Measurements from ENCODE around the gene B3GALT6. TPM values are rescaled to one million over a fixed set of nuclear protein-coding genes. Genes with fewer than 3 reads are reported as not detected.

The B3GALT6 gene
- polyA plus RNA-seq, 3 donors = 1.9 to 8.8 (median 7.2) TPM

GRCh38 chr1:1281533-1282321 lies 49.7 kb downstream of the B3GALT6 start:
- TF ChIP-seq CTCF (IDR thresholded peaks at IDR 0.05) = no peak
- 79% methylated on average over 25 of the region's 26 CpGs for WGBS (ENCODE audit: insufficient coverage)
- H3K4me1 Mint-ChIP-seq = no peaks in the 10 kb centered on the region
- peaks cover 1 to 3% (median 3%) of the 10 kb centered on the region in 3 donors for H3K27me3 Mint-ChIP-seq (ENCODE audit: low read depth in 3 of 3)
- H3K4me1 ChIP-seq (ENCODE audit: control insufficient read depth in 1 of 2, insufficient read depth in 2 of 2, low read length in 2 of 2) = no peaks in the 10 kb centered on the region
- H3K36me3 ChIP-seq (replicated peaks in 1 of 2; ENCODE audit: control insufficient read depth in 1 of 2, insufficient read depth in 2 of 2, low read length in 2 of 2) = no peaks in the 10 kb centered on the region
- no peaks in the 10 kb centered on the region for H3K9me3 ChIP-seq (replicated peaks in 1 of 2; ENCODE audit: control insufficient read depth in 1 of 2, insufficient read depth in 1 of 2, low read length in 2 of 2)
- no peak overlapping the region for H3K4me3 Mint-ChIP-seq
- H3K27ac ChIP-seq (ENCODE audit: low read depth in 1 of 2, low read length in 2 of 2) = no peak overlapping the region
- H3K27ac Mint-ChIP-seq = peak overlapping the region in 1 of 7 donors; percentile 57
- no peak overlapping the region for H2AFZ ChIP-seq (ENCODE audit: insufficient read depth, low read depth, low read length, poor library complexity, severe bottlenecking)
- H3K9ac ChIP-seq (ENCODE audit: insufficient read depth, low read length, poor library complexity, severe bottlenecking) = no peak overlapping the region
- intact Hi-C loops (cut with micrococcal nuclease) = no loop called here
- no peaks in the 10 kb centered on the region for H3K36me3 Mint-ChIP-seq
- H4K20me1 ChIP-seq (ENCODE audit: insufficient read depth, low read length) = no peaks in the 10 kb centered on the region
- no peaks in the 10 kb centered on the region for H3K27me3 ChIP-seq (ENCODE audit: control insufficient read depth in 2 of 2, insufficient read depth in 2 of 2, low read length in 2 of 2)
- peak in 1 of 3 donors; percentile 63 for DNase-seq
- H3K79me2 ChIP-seq (ENCODE audit: insufficient read depth, low read length) = no peaks in the 10 kb centered on the region
- peaks cover 0 to 4% (median 0%) of the 10 kb centered on the region in 7 donors for H3K9me3 Mint-ChIP-seq
- H3K4me2 ChIP-seq (replicated peaks; ENCODE audit: extremely low read depth, low read length, poor library complexity, severe bottlenecking) = no peak overlapping the region
- H3K4me3 ChIP-seq (replicated peaks in 1 of 3; ENCODE audit: low read depth in 2 of 3, low read length in 3 of 3) = no peak overlapping the region

GRCh38 chr1:1282998-1283397 lies 51.0 kb downstream of the B3GALT6 start:
- Mint-ChIP-seq H3K4me3 (no peak overlapping the region), H3K27me3 (ENCODE audit: low read depth in 3 of 3) (peaks cover 1 to 3% (median 3%) of the 10 kb centered on the region in 3 donors), H3K4me1 (no peaks in the 10 kb centered on the region), H3K27ac (peak overlapping the region in 2 of 7 donors; percentile 14 to 43), H3K36me3 (no peaks in the 10 kb centered on the region), H3K9me3 (peaks cover 0 to 4% (median 0%) of the 10 kb centered on the region in 7 donors)
- Histone ChIP-seq H3K9ac (ENCODE audit: insufficient read depth, low read length, poor library complexity, severe bottlenecking) (no peak overlapping the region), H3K4me1 (ENCODE audit: control insufficient read depth in 1 of 2, insufficient read depth in 2 of 2, low read length in 2 of 2) (no peaks in the 10 kb centered on the region), H3K36me3 (replicated peaks in 1 of 2; ENCODE audit: control insufficient read depth in 1 of 2, insufficient read depth in 2 of 2, low read length in 2 of 2) (no peaks in the 10 kb centered on the region), H3K27ac (ENCODE audit: low read depth in 1 of 2, low read length in 2 of 2) (no peak overlapping the region), H4K20me1 (ENCODE audit: insufficient read depth, low read length) (no peaks in the 10 kb centered on the region), H3K9me3 (replicated peaks in 1 of 2; ENCODE audit: control insufficient read depth in 1 of 2, insufficient read depth in 1 of 2, low read length in 2 of 2) (no peaks in the 10 kb centered on the region), H3K4me2 (replicated peaks; ENCODE audit: extremely low read depth, low read length, poor library complexity, severe bottlenecking) (no peak overlapping the region), H3K27me3 (ENCODE audit: control insufficient read depth in 2 of 2, insufficient read depth in 2 of 2, low read length in 2 of 2) (no peaks in the 10 kb centered on the region), H3K4me3 (replicated peaks in 1 of 3; ENCODE audit: low read depth in 2 of 3, low read length in 3 of 3) (no peak overlapping the region), H3K79me2 (ENCODE audit: insufficient read depth, low read length) (no peaks in the 10 kb centered on the region), H2AFZ (ENCODE audit: insufficient read depth, low read depth, low read length, poor library complexity, severe bottlenecking) (no peak overlapping the region)
- peak in 1 of 3 donors; percentile 44 for DNase-seq
- 89% methylated on average over 11 of the region's 14 CpGs for WGBS (ENCODE audit: insufficient coverage)
- intact Hi-C loops (cut with micrococcal nuclease) = no loop called here
- TF ChIP-seq CTCF (IDR thresholded peaks at IDR 0.05) = no peak

Data from CD14-positive monocyte (primary cell).